ENCODE data around the gene DOCK4. TPM values are rescaled to one million over a fixed set of nuclear protein-coding genes. Genes with fewer than 3 reads are reported as not detected.

Gene DOCK4
- total and polyA plus RNA-seq, 2 of the 8 experiments (the other 6 are each of a cell fraction or from before 2014, with no cell fraction given) = 5.1 to 23.6 TPM

DNA sequence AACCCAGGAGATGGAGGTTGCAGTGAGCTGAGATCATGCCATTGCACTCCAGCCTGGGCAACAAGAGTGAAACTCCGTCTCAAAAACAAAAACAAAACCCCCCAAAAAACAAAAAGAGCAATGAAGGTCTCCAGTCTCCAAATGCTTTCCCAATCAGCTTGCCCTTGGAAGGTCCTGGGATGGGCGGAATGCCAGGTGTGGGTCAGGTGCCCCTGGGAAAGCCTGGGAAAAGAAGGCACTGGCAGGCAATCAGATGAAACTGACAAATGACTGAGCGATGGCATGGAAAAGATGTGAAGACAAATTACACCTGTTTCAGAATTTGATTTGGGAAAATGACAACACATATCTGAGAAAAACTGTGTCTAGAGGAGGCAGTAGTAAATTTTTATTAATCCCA lies 433.5 kb downstream of the DOCK4 start:
- H2BK120ac ChIP-seq (replicated peaks; ENCODE audit: low read depth, low read length) = no peak overlapping the region
- no peaks in the 10 kb centered on the region for H3K79me1 ChIP-seq (ENCODE audit: low read depth, low read length)
- H2BK15ac ChIP-seq (ENCODE audit: low read length) = no peak overlapping the region
- no peak overlapping the region for H3K9ac ChIP-seq (replicated peaks in 1 of 4; ENCODE audit: extremely low read depth in 1 of 4, low read depth in 3 of 4, low read length in 3 of 4)
- H4K8ac ChIP-seq (ENCODE audit: extremely low read depth, insufficient read depth, low read length) = no peak overlapping the region
- H2AFZ ChIP-seq (ENCODE audit: low read length) = no peak overlapping the region
- no peak overlapping the region for H3K18ac ChIP-seq (ENCODE audit: extremely low read depth, low read length)
- no peak for DNase-seq (ENCODE audit: low read depth in 1 of 2, low spot score in 2 of 2)
- peaks cover 0 to 3% of the 10 kb centered on the region in 2 experiments; a peak in 1 of 4 replicates for H3K9me3 ChIP-seq (ENCODE audit: insufficient read depth in 2 of 2, low read depth in 1 of 2, low read length in 1 of 2)
- no peak overlapping the region for H3K14ac ChIP-seq (ENCODE audit: insufficient read length)
- no peak overlapping the region for H4K5ac ChIP-seq (ENCODE audit: insufficient read length, low read depth, low read length)
- no peak for FAIRE-seq
- ChIA-PET CTCF (ENCODE audit: partially characterized antibody) (interaction anchor here (0.6 to 3.7 kb wide), 3 partner anchors 11 to 665 kb away, joined by 3 to 20 read pairs (median 3); no protein-coding TSS in a partner anchor), POLR2A (ENCODE audit: partially characterized antibody) (no interaction called here)
- H4K20me1 ChIP-seq (replicated peaks in 1 of 2; ENCODE audit: control insufficient read depth in 1 of 2, insufficient read depth in 2 of 2, low read length in 2 of 2) = no peaks in the 10 kb centered on the region
- no peak overlapping the region for H4K91ac ChIP-seq (replicated peaks; ENCODE audit: insufficient read length, low read length)
- no peaks in the 10 kb centered on the region; the same call in 1 of the 2 replicates for H3K23me2 ChIP-seq (ENCODE audit: low read depth, low read length)
- H2BK20ac ChIP-seq (ENCODE audit: low read length) = no peak overlapping the region
- H3K27ac ChIP-seq (ENCODE audit: low read depth, low read length) = no peak overlapping the region
- H3K4ac ChIP-seq (replicated peaks; ENCODE audit: insufficient read length, low read depth, low read length) = no peak overlapping the region
- H2BK12ac ChIP-seq (ENCODE audit: low read depth, low read length) = no peak overlapping the region
- no peak overlapping the region for H3K4me3 ChIP-seq (ENCODE audit: extremely low read depth in 1 of 4, insufficient read depth in 2 of 4, low read depth in 3 of 4, low read length in 4 of 4)
- whole genome bisulfite sequencing, 2 experiments (ENCODE audit: extremely low coverage in 1 of 2, insufficient coverage in 1 of 2, insufficient read length in 1 of 2, insufficient replicate concordance in 2 of 2, low coverage in 1 of 2, low lambda C conversion rate in 2 of 2, missing lambda C conversion rate in 1 of 2) = 88% methylated on average over 3 of the region's 3 CpGs; no CpG with 5 or more reads in 1 of the 2 experiments
- peaks cover 5 to 17% (median 8%) of the 10 kb centered on the region in 4 experiments; a peak in 6 of 7 replicates for H3K4me1 ChIP-seq (replicated peaks in 1 of 4; ENCODE audit: control insufficient read depth in 3 of 4, insufficient read depth in 4 of 4, low read length in 3 of 4)
- no peaks in the 10 kb centered on the region for H3K27me3 ChIP-seq (replicated peaks in 1 of 4; ENCODE audit: control insufficient read depth in 3 of 4, extremely low read depth in 1 of 4, insufficient read depth in 3 of 4, low read length in 3 of 4)
- H2BK5ac ChIP-seq (ENCODE audit: low read depth, low read length) = no peak overlapping the region
- H3K56ac ChIP-seq (replicated peaks; ENCODE audit: insufficient read length, low read depth, low read length) = no peak overlapping the region
- no peak overlapping the region for H3K23ac ChIP-seq (ENCODE audit: insufficient read length)
- no peaks in the 10 kb centered on the region for H3K79me2 ChIP-seq (ENCODE audit: control insufficient read depth in 1 of 2, insufficient read depth in 2 of 2, low read length in 2 of 2)
- H3K36me3 ChIP-seq (ENCODE audit: control insufficient read depth in 2 of 4, insufficient read depth in 4 of 4, low read length in 3 of 4) = peaks cover 0 to 5% (median 0%) of the 10 kb centered on the region in 4 experiments; a peak in 2 of 8 replicates
- H2AK5ac ChIP-seq (ENCODE audit: low read depth, low read length) = no peak overlapping the region
- no peak overlapping the region for H3K4me2 ChIP-seq (ENCODE audit: insufficient read depth in 1 of 2, low read depth in 2 of 2, low read length in 2 of 2)
- TF ChIP-seq, protein P1, sequence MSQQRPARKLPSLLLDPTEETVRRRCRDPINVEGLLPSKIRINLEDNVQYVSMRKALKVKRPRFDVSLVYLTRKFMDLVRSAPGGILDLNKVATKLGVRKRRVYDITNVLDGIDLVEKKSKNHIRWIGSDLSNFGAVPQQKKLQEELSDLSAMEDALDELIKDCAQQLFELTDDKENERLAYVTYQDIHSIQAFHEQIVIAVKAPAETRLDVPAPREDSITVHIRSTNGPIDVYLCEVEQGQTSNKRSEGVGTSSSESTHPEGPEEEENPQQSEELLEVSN (IDR thresholded peaks at IDR 0.05) = no peak
- no peak for TF ChIP-seq HDAC6 (IDR thresholded peaks at IDR 0.05; ENCODE audit: low read depth, low read length)
- TF ChIP-seq POLR2A (IDR thresholded peaks at IDR 0.05; ENCODE audit: control extremely low read depth in 1 of 2, low read depth in 2 of 2, low read length in 2 of 2) = no peak
- TF ChIP-seq, protein P2, sequence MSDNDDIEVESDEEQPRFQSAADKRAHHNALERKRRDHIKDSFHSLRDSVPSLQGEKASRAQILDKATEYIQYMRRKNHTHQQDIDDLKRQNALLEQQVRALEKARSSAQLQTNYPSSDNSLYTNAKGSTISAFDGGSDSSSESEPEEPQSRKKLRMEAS (IDR thresholded peaks at IDR 0.05) = no peak
- TF ChIP-seq TBP (IDR thresholded peaks at IDR 0.05; ENCODE audit: low read depth, low read length) = no peak
- no peak for TF ChIP-seq TAF7 (optimal IDR thresholded peaks at IDR 0.05; ENCODE audit: borderline replicate concordance, low read depth, low read length)
- no peak for TF ChIP-seq SP2 (IDR thresholded peaks at IDR 0.05; ENCODE audit: low read length)
- no peak for TF ChIP-seq CHD2 (IDR thresholded peaks at IDR 0.05; ENCODE audit: low read length)
- TF ChIP-seq NRF1 (IDR thresholded peaks at IDR 0.05; ENCODE audit: low read depth, low read length) = no peak

Measured in H1 (cell line).